ENCODE measurements around the gene KANK2. TPM values are rescaled to one million over a fixed set of nuclear protein-coding genes. Genes with fewer than 3 reads are reported as not detected.
A peak's percentile ranks its signal among the peaks of the same experiment; 100 is the strongest.

The KANK2 gene
- total RNA-seq, 1 donor from 2014 or later: 486 TPM

- peaks cover 44% of the 10 kb centered on the region for H3K4me1 ChIP-seq
- DNase-seq (ENCODE audit: extremely low spot score in 2 of 2): no peak
- no peak for TF ChIP-seq CTCF (IDR thresholded peaks at IDR 0.05)
- TF ChIP-seq POLR2AphosphoS5 (IDR thresholded peaks at IDR 0.05; ENCODE audit: insufficient read depth in 1 of 2, low read depth in 1 of 2): no peak
- no peak for TF ChIP-seq POLR2A (IDR thresholded peaks at IDR 0.05)
- peak overlapping the region; percentile 14 to 30 for H3K4me3 ChIP-seq
- no peaks in the 10 kb centered on the region for H3K9me3 ChIP-seq
- intact Hi-C loops (cut with DNase I): loop anchor here (5.0 kb wide), 1 partner anchor 44 kb away; no protein-coding TSS in a partner anchor
- peaks cover 0 to 14% of the 10 kb centered on the region in 2 donors for H3K36me3 ChIP-seq
- H3K27me3 ChIP-seq: no peaks in the 10 kb centered on the region
- H3K27ac ChIP-seq: peak overlapping the region; percentile 94
Observed at GRCh38 chr19:11136400-11137101, 60.8 kb downstream of the KANK2 start.

DNA sequence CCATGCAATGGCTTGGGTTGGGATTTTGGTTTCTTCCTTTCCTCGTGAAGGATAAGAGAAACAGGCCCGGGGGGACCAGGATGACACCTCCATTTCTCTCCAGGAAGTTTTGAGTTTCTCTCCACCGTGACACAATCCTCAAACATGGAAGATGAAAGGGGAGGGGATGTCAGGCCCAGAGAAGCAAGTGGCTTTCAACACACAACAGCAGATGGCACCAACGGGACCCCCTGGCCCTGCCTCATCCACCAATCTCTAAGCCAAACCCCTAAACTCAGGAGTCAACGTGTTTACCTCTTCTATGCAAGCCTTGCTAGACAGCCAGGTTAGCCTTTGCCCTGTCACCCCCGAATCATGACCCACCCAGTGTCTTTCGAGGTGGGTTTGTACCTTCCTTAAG lies 65.9 kb downstream of the KANK2 start:
- intact Hi-C loops (cut with DNase I): loop anchor here (5.0 kb wide), 2 partner anchors 94 to 156 kb away; no protein-coding TSS in a partner anchor

GRCh38 chr19:11130824-11131455 lies 66.4 kb downstream of the KANK2 start:
- H3K27ac ChIP-seq: peak overlapping the region; percentile 61
- H3K9me3 ChIP-seq: no peaks in the 10 kb centered on the region
- TF ChIP-seq POLR2A (IDR thresholded peaks at IDR 0.05) (no peak), POLR2AphosphoS5 (IDR thresholded peaks at IDR 0.05; ENCODE audit: insufficient read depth in 1 of 2, low read depth in 1 of 2) (peak in 1 of 2 donors; percentile 58), CTCF (IDR thresholded peaks at IDR 0.05) (peak; percentile 59 to 87 (median 76))
- no peak overlapping the region for H3K4me3 ChIP-seq
- DNase-seq (ENCODE audit: extremely low spot score in 2 of 2): no peak
- intact Hi-C loops (cut with DNase I): loop anchor here (5.0 kb wide), 2 partner anchors 94 to 156 kb away; no protein-coding TSS in a partner anchor
- H3K4me1 ChIP-seq: peaks cover 4% of the 10 kb centered on the region
- no peaks in the 10 kb centered on the region for H3K27me3 ChIP-seq
- peaks cover 0 to 46% of the 10 kb centered on the region in 2 donors for H3K36me3 ChIP-seq

More for the DNA sequence above, 65.9 kb downstream of the KANK2 start:
- H3K36me3 ChIP-seq: peaks cover 0 to 46% of the 10 kb centered on the region in 2 donors
- H3K27me3 ChIP-seq: no peaks in the 10 kb centered on the region
- no peaks in the 10 kb centered on the region for H3K9me3 ChIP-seq
- peaks cover 3% of the 10 kb centered on the region for H3K4me1 ChIP-seq
- H3K4me3 ChIP-seq: no peak overlapping the region
- peak overlapping the region; percentile 61 for H3K27ac ChIP-seq
- DNase-seq (ENCODE audit: extremely low spot score in 2 of 2): no peak
- TF ChIP-seq POLR2A (IDR thresholded peaks at IDR 0.05) (no peak), CTCF (IDR thresholded peaks at IDR 0.05) (no peak), POLR2AphosphoS5 (IDR thresholded peaks at IDR 0.05; ENCODE audit: insufficient read depth in 1 of 2, low read depth in 1 of 2) (no peak)

- no peak for DNase-seq (ENCODE audit: extremely low spot score in 2 of 2)
- TF ChIP-seq POLR2AphosphoS5 (IDR thresholded peaks at IDR 0.05; ENCODE audit: insufficient read depth in 1 of 2, low read depth in 1 of 2): no peak
- no peak for TF ChIP-seq CTCF (IDR thresholded peaks at IDR 0.05)
- no peak for TF ChIP-seq POLR2A (IDR thresholded peaks at IDR 0.05)
- Histone ChIP-seq H3K36me3 (peaks cover 0 to 57% of the 10 kb centered on the region in 2 donors), H3K4me3 (no peak overlapping the region), H3K9me3 (no peaks in the 10 kb centered on the region), H3K4me1 (peaks cover 4% of the 10 kb centered on the region), H3K27ac (peak overlapping the region; percentile 69), H3K27me3 (no peaks in the 10 kb centered on the region)
- intact Hi-C loops (cut with DNase I): no loop called here
Observed at GRCh38 chr19:11127905-11128304, 69.4 kb downstream of the KANK2 start.
